Measurements from ENCODE around the gene HHAT.

DNA sequence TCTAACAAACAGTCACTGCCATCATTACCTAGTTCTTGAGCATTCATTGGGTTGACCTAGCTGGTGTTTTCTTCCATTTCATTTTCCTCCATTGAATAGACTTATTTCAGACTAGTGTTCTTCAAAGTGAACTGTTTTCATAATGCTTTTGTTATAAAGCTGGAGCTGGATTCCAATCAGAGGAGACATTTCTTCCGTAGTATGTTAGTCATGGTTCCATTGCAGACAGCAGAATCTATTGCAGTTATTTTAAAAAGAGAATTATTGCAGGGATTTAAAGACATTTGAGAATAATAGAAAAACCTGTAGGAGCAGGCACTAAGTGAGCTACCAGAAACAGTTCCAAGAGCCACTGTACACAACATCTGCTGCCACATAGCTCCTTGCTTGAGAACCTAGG is 50.0 kb downstream of the HHAT start:
- TF ChIP-seq, protein P1, sequence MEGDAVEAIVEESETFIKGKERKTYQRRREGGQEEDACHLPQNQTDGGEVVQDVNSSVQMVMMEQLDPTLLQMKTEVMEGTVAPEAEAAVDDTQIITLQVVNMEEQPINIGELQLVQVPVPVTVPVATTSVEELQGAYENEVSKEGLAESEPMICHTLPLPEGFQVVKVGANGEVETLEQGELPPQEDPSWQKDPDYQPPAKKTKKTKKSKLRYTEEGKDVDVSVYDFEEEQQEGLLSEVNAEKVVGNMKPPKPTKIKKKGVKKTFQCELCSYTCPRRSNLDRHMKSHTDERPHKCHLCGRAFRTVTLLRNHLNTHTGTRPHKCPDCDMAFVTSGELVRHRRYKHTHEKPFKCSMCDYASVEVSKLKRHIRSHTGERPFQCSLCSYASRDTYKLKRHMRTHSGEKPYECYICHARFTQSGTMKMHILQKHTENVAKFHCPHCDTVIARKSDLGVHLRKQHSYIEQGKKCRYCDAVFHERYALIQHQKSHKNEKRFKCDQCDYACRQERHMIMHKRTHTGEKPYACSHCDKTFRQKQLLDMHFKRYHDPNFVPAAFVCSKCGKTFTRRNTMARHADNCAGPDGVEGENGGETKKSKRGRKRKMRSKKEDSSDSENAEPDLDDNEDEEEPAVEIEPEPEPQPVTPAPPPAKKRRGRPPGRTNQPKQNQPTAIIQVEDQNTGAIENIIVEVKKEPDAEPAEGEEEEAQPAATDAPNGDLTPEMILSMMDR (conservative IDR thresholded peaks at IDR 0.05; ENCODE audit: low read length): no peak
- TF ChIP-seq EZH2phosphoT487 (IDR thresholded peaks at IDR 0.05; ENCODE audit: borderline replicate concordance, low read depth, low read length): no peak
